ENCODE data around the gene LGI1.

The LGI1 gene

GRCh38 chr10:93757801-93758507 is at the start of gene LGI1:
Gene LGI1 (plus strand): TSS chr10:93757936. CDS start chr10:93758145, 209 bp downstream.
- Histone ChIP-seq H3K27ac (ENCODE audit: low read depth, low read length) (no peak within 1 kb of the TSS), H3K27me3 (ENCODE audit: control insufficient read depth in 5 of 5, insufficient read depth in 4 of 5, low read length in 5 of 5) (peaks cover 8 to 25% (median 15%) of the 10 kb centered on the region in 5 donors), H3K4me1 (ENCODE audit: control insufficient read depth in 5 of 5, insufficient read depth in 5 of 5, low read length in 5 of 5) (peaks cover 0 to 8% (median 7%) of the 10 kb centered on the region in 5 donors), H3K36me3 (ENCODE audit: control insufficient read depth in 5 of 5, insufficient read depth in 5 of 5, low read length in 5 of 5) (no peaks in the 10 kb centered on the region), H3K9me3 (ENCODE audit: control insufficient read depth in 5 of 5, low read length in 5 of 5) (no peaks in the 10 kb centered on the region), H3K9ac (ENCODE audit: low read length in 5 of 5) (no peak within 1 kb of the TSS), H3K4me3 (ENCODE audit: low read depth in 1 of 5, low read length in 5 of 5) (peak within 1 kb of the TSS in 4 of 5 donors; percentile 6 to 37 (median 16))

- no peak overlapping the region for H3K4me3 ChIP-seq (ENCODE audit: low read depth in 1 of 5, low read length in 5 of 5)
- H3K9me3 ChIP-seq (ENCODE audit: control insufficient read depth in 5 of 5, low read length in 5 of 5): no peaks in the 10 kb centered on the region
- no peaks in the 10 kb centered on the region for H3K4me1 ChIP-seq (ENCODE audit: control insufficient read depth in 5 of 5, insufficient read depth in 5 of 5, low read length in 5 of 5)
- H3K27ac ChIP-seq (ENCODE audit: low read depth, low read length): no peak overlapping the region
- no peaks in the 10 kb centered on the region for H3K27me3 ChIP-seq (ENCODE audit: control insufficient read depth in 5 of 5, insufficient read depth in 4 of 5, low read length in 5 of 5)
- H3K36me3 ChIP-seq (ENCODE audit: control insufficient read depth in 5 of 5, insufficient read depth in 5 of 5, low read length in 5 of 5): no peaks in the 10 kb centered on the region
- H3K9ac ChIP-seq (ENCODE audit: low read length in 5 of 5): no peak overlapping the region
Measured at GRCh38 chr10:93710333-93710909, 47.3 kb upstream of the LGI1 start.

- Histone ChIP-seq H3K27me3 (ENCODE audit: control insufficient read depth in 5 of 5, insufficient read depth in 4 of 5, low read length in 5 of 5) (no peaks in the 10 kb centered on the region), H3K4me3 (ENCODE audit: low read depth in 1 of 5, low read length in 5 of 5) (no peak overlapping the region), H3K9ac (ENCODE audit: low read length in 5 of 5) (no peak overlapping the region), H3K36me3 (ENCODE audit: control insufficient read depth in 5 of 5, insufficient read depth in 5 of 5, low read length in 5 of 5) (no peaks in the 10 kb centered on the region), H3K4me1 (ENCODE audit: control insufficient read depth in 5 of 5, insufficient read depth in 5 of 5, low read length in 5 of 5) (no peaks in the 10 kb centered on the region), H3K9me3 (ENCODE audit: control insufficient read depth in 5 of 5, low read length in 5 of 5) (no peaks in the 10 kb centered on the region), H3K27ac (ENCODE audit: low read depth, low read length) (no peak overlapping the region)
Measured at GRCh38 chr10:93711891-93712290, 45.8 kb upstream of the LGI1 start.

- no peak overlapping the region for H3K9ac ChIP-seq (ENCODE audit: low read length in 5 of 5)
- no peak overlapping the region for H3K4me3 ChIP-seq (ENCODE audit: low read depth in 1 of 5, low read length in 5 of 5)
- H3K27me3 ChIP-seq (ENCODE audit: control insufficient read depth in 5 of 5, insufficient read depth in 4 of 5, low read length in 5 of 5): no peaks in the 10 kb centered on the region
- no peak overlapping the region for H3K27ac ChIP-seq (ENCODE audit: low read depth, low read length)
- H3K36me3 ChIP-seq (ENCODE audit: control insufficient read depth in 5 of 5, insufficient read depth in 5 of 5, low read length in 5 of 5): no peaks in the 10 kb centered on the region
- H3K9me3 ChIP-seq (ENCODE audit: control insufficient read depth in 5 of 5, low read length in 5 of 5): no peaks in the 10 kb centered on the region
- no peaks in the 10 kb centered on the region for H3K4me1 ChIP-seq (ENCODE audit: control insufficient read depth in 5 of 5, insufficient read depth in 5 of 5, low read length in 5 of 5)
Measured at GRCh38 chr10:93712593-93712992, 45.1 kb upstream of the LGI1 start.

GRCh38 chr10:93715345-93715744 is 42.4 kb upstream of the LGI1 start:
- no peak overlapping the region for H3K9ac ChIP-seq (ENCODE audit: low read length in 5 of 5)
- no peak overlapping the region for H3K4me3 ChIP-seq (ENCODE audit: low read depth in 1 of 5, low read length in 5 of 5)
- H3K4me1 ChIP-seq (ENCODE audit: control insufficient read depth in 5 of 5, insufficient read depth in 5 of 5, low read length in 5 of 5): no peaks in the 10 kb centered on the region
- no peaks in the 10 kb centered on the region for H3K36me3 ChIP-seq (ENCODE audit: control insufficient read depth in 5 of 5, insufficient read depth in 5 of 5, low read length in 5 of 5)
- no peak overlapping the region for H3K27ac ChIP-seq (ENCODE audit: low read depth, low read length)
- H3K27me3 ChIP-seq (ENCODE audit: control insufficient read depth in 5 of 5, insufficient read depth in 4 of 5, low read length in 5 of 5): peaks cover 0 to 6% (median 0%) of the 10 kb centered on the region in 5 donors
- no peaks in the 10 kb centered on the region for H3K9me3 ChIP-seq (ENCODE audit: control insufficient read depth in 5 of 5, low read length in 5 of 5)

- Histone ChIP-seq H3K9ac (ENCODE audit: low read length in 5 of 5) (no peak overlapping the region), H3K9me3 (ENCODE audit: control insufficient read depth in 5 of 5, low read length in 5 of 5) (no peaks in the 10 kb centered on the region), H3K36me3 (ENCODE audit: control insufficient read depth in 5 of 5, insufficient read depth in 5 of 5, low read length in 5 of 5) (no peaks in the 10 kb centered on the region), H3K4me3 (ENCODE audit: low read depth in 1 of 5, low read length in 5 of 5) (no peak overlapping the region), H3K4me1 (ENCODE audit: control insufficient read depth in 5 of 5, insufficient read depth in 5 of 5, low read length in 5 of 5) (no peaks in the 10 kb centered on the region), H3K27me3 (ENCODE audit: control insufficient read depth in 5 of 5, insufficient read depth in 4 of 5, low read length in 5 of 5) (peaks cover 0 to 6% (median 0%) of the 10 kb centered on the region in 5 donors), H3K27ac (ENCODE audit: low read depth, low read length) (no peak overlapping the region)
Measured at GRCh38 chr10:93716766-93717165, 41.0 kb upstream of the LGI1 start.

GRCh38 chr10:93718937-93719725 is 38.6 kb upstream of the LGI1 start:
- peaks cover 0 to 6% (median 0%) of the 10 kb centered on the region in 5 donors for H3K27me3 ChIP-seq (ENCODE audit: control insufficient read depth in 5 of 5, insufficient read depth in 4 of 5, low read length in 5 of 5)
- no peaks in the 10 kb centered on the region for H3K4me1 ChIP-seq (ENCODE audit: control insufficient read depth in 5 of 5, insufficient read depth in 5 of 5, low read length in 5 of 5)
- H3K9ac ChIP-seq (ENCODE audit: low read length in 5 of 5): no peak overlapping the region
- H3K36me3 ChIP-seq (ENCODE audit: control insufficient read depth in 5 of 5, insufficient read depth in 5 of 5, low read length in 5 of 5): no peaks in the 10 kb centered on the region
- no peak overlapping the region for H3K27ac ChIP-seq (ENCODE audit: low read depth, low read length)
- no peak overlapping the region for H3K4me3 ChIP-seq (ENCODE audit: low read depth in 1 of 5, low read length in 5 of 5)
- H3K9me3 ChIP-seq (ENCODE audit: control insufficient read depth in 5 of 5, low read length in 5 of 5): no peaks in the 10 kb centered on the region

- Histone ChIP-seq H3K4me3 (ENCODE audit: low read depth in 1 of 5, low read length in 5 of 5) (no peak overlapping the region), H3K9me3 (ENCODE audit: control insufficient read depth in 5 of 5, low read length in 5 of 5) (no peaks in the 10 kb centered on the region), H3K27ac (ENCODE audit: low read depth, low read length) (no peak overlapping the region), H3K27me3 (ENCODE audit: control insufficient read depth in 5 of 5, insufficient read depth in 4 of 5, low read length in 5 of 5) (peaks cover 0 to 6% (median 0%) of the 10 kb centered on the region in 5 donors), H3K36me3 (ENCODE audit: control insufficient read depth in 5 of 5, insufficient read depth in 5 of 5, low read length in 5 of 5) (no peaks in the 10 kb centered on the region), H3K4me1 (ENCODE audit: control insufficient read depth in 5 of 5, insufficient read depth in 5 of 5, low read length in 5 of 5) (no peaks in the 10 kb centered on the region), H3K9ac (ENCODE audit: low read length in 5 of 5) (no peak overlapping the region)
Measured at GRCh38 chr10:93719901-93720300, 37.8 kb upstream of the LGI1 start.

- Histone ChIP-seq H3K9me3 (ENCODE audit: control insufficient read depth in 5 of 5, low read length in 5 of 5) (no peaks in the 10 kb centered on the region), H3K36me3 (ENCODE audit: control insufficient read depth in 5 of 5, insufficient read depth in 5 of 5, low read length in 5 of 5) (no peaks in the 10 kb centered on the region), H3K9ac (ENCODE audit: low read length in 5 of 5) (no peak overlapping the region), H3K4me1 (ENCODE audit: control insufficient read depth in 5 of 5, insufficient read depth in 5 of 5, low read length in 5 of 5) (no peaks in the 10 kb centered on the region), H3K4me3 (ENCODE audit: low read depth in 1 of 5, low read length in 5 of 5) (no peak overlapping the region), H3K27ac (ENCODE audit: low read depth, low read length) (no peak overlapping the region), H3K27me3 (ENCODE audit: control insufficient read depth in 5 of 5, insufficient read depth in 4 of 5, low read length in 5 of 5) (peaks cover 2 to 6% (median 3%) of the 10 kb centered on the region in 5 donors)
Measured at GRCh38 chr10:93722550-93722949, 35.2 kb upstream of the LGI1 start.

GRCh38 chr10:93723153-93723552 is 34.6 kb upstream of the LGI1 start:
- Histone ChIP-seq H3K27ac (ENCODE audit: low read depth, low read length) (no peak overlapping the region), H3K9ac (ENCODE audit: low read length in 5 of 5) (no peak overlapping the region), H3K4me3 (ENCODE audit: low read depth in 1 of 5, low read length in 5 of 5) (no peak overlapping the region)

More at GRCh38 chr10:93723153-93723552, 34.6 kb upstream of the LGI1 start:
- Histone ChIP-seq H3K9me3 (ENCODE audit: control insufficient read depth in 5 of 5, low read length in 5 of 5) (no peaks in the 10 kb centered on the region), H3K4me1 (ENCODE audit: control insufficient read depth in 5 of 5, insufficient read depth in 5 of 5, low read length in 5 of 5) (no peaks in the 10 kb centered on the region), H3K27me3 (ENCODE audit: control insufficient read depth in 5 of 5, insufficient read depth in 4 of 5, low read length in 5 of 5) (peaks cover 2 to 6% (median 3%) of the 10 kb centered on the region in 5 donors), H3K36me3 (ENCODE audit: control insufficient read depth in 5 of 5, insufficient read depth in 5 of 5, low read length in 5 of 5) (no peaks in the 10 kb centered on the region)

Data from subcutaneous abdominal adipose tissue (tissue), 5 donors.